K562 (cell line): ENCODE data around the gene FADS1. TPM values are rescaled to one million over a fixed set of nuclear protein-coding genes. Genes with fewer than 3 reads are reported as not detected.

ENCODE experiments used
- ARNT ChIP-seq, 2 experiments: fragments of 450-650 bp; IDR thresholded peaks; 2 replicates each; pipeline ENCODE4 v1.6.1; 2016; ENCODE audit warnings: mild to moderate bottlenecking in 1 of 2
- ATF4 ChIP-seq: fragments of 450-650 bp; formaldehyde crosslinking; IDR thresholded peaks from 2 replicates; pipeline ENCODE4 v1.4.0; 2022; ENCODE audit warnings: mild to moderate bottlenecking, moderate library complexity
- ATF6 ChIP-seq: sonication (generic); formaldehyde crosslinking; IDR thresholded peaks from 2 replicates; pipeline ENCODE4 v1.4.0; 2020; ENCODE audit warnings: mild to moderate bottlenecking, missing genetic modification reagents
- ETV1 ChIP-seq: fragments of 450-650 bp; conservative IDR thresholded peaks from 2 replicates; pipeline ENCODE4 v1.6.1; 2016; ENCODE audit warnings: missing genetic modification characterization, control low read depth, low read depth, missing compliant biosample characterization
- HNRNPH1 ChIP-seq: fragments of 200-400 bp; formaldehyde crosslinking; optimal IDR thresholded peaks from 2 replicates; pipeline ENCODE3; 2017; ENCODE audit warnings: low read depth, mild to moderate bottlenecking, low read length, moderate library complexity
- HNRNPL ChIP-seq: fragments of 200-400 bp; formaldehyde crosslinking; IDR thresholded peaks from 2 replicates; pipeline ENCODE4 v1.6.1; 2017; ENCODE audit warnings: low read depth, mild to moderate bottlenecking, low read length
- ILK ChIP-seq: fragments of 450-650 bp; IDR thresholded peaks from 2 replicates; pipeline ENCODE4 v1.6.1; 2016; ENCODE audit warnings: missing genetic modification characterization, low read depth, mild to moderate bottlenecking, missing compliant biosample characterization, moderate library complexity, borderline replicate concordance
- KDM5B ChIP-seq: fragments of 200-600 bp; sonication (generic); IDR thresholded peaks from 2 replicates; pipeline ENCODE4 v1.6.1; 2012; ENCODE audit warnings: low read depth, mild to moderate bottlenecking, moderate library complexity, low read length, control low read depth, inconsistent platforms; ENCODE audit not compliant: insufficient replicate concordance
- MEF2D ChIP-seq: conservative IDR thresholded peaks from 2 replicates; pipeline ENCODE4 v1.6.1; 2016; ENCODE audit warnings: low read depth, missing genetic modification characterization, missing compliant biosample characterization
- MTF1 ChIP-seq: fragments of 250-450 bp; sonication (Bioruptor Pico); IDR thresholded peaks from 2 replicates; pipeline ENCODE4 v1.9.0; 2021; ENCODE audit warnings: moderate library complexity, mild to moderate bottlenecking, inconsistent platforms, borderline replicate concordance
- NFIC ChIP-seq: fragments of 450-650 bp; IDR thresholded peaks from 2 replicates; pipeline ENCODE4 v1.6.1; 2017; ENCODE audit warnings: mild to moderate bottlenecking, inconsistent platforms
- PKNOX1 ChIP-seq: fragments of 450-650 bp; IDR thresholded peaks from 2 replicates; pipeline ENCODE4 v1.6.1; 2016
- RBM17 ChIP-seq: fragments of 200-400 bp; formaldehyde crosslinking; IDR thresholded peaks from 2 replicates; pipeline ENCODE4 v1.6.1; 2017; ENCODE audit warnings: low read depth, mild to moderate bottlenecking, low read length, borderline replicate concordance
- SMARCC2 ChIP-seq: fragments of 450-650 bp; IDR thresholded peaks from 2 replicates; pipeline ENCODE4 v1.6.1; 2017; ENCODE audit warnings: antibody characterized with exemption, moderate library complexity, mild to moderate bottlenecking, low read depth
- TARDBP ChIP-seq: fragments of 450-650 bp; IDR thresholded peaks from 2 replicates; pipeline ENCODE4 v1.6.1; 2016
- TCF7 ChIP-seq: sonication (generic); IDR thresholded peaks from 2 replicates; pipeline ENCODE4 v1.6.1; 2016; ENCODE audit warnings: antibody characterized with exemption, borderline replicate concordance
- TFAM ChIP-seq: fragments of 250-450 bp; sonication (Bioruptor Pico); conservative IDR thresholded peaks from 2 replicates; pipeline ENCODE4 v1.5.0; 2021; ENCODE audit warnings: mild to moderate bottlenecking, moderate library complexity
- THRAP3 ChIP-seq: fragments of 450-650 bp; IDR thresholded peaks from 2 replicates; pipeline ENCODE4 v1.6.1; 2016; ENCODE audit warnings: mild to moderate bottlenecking, inconsistent platforms, borderline replicate concordance
- VEZF1 ChIP-seq: fragments of 200-800 bp; sonication (Bioruptor generic); IDR thresholded peaks from 2 replicates; pipeline ENCODE4 v1.6.1; 2017; ENCODE audit warnings: missing genetic modification characterization, missing compliant biosample characterization
- XRCC3 ChIP-seq: fragments of 450-650 bp; IDR thresholded peaks from 2 replicates; pipeline ENCODE4 v1.6.1; 2017; ENCODE audit warnings: mild to moderate bottlenecking, moderate library complexity
- XRCC4 ChIP-seq: IDR thresholded peaks from one replicate; pipeline ENCODE4 v1.6.1; 2011; ENCODE audit not compliant: insufficient read depth, insufficient read length; ENCODE audit errors: extremely low read depth
- ZBTB17 ChIP-seq: fragments of 450-650 bp; formaldehyde crosslinking; IDR thresholded peaks from 2 replicates; pipeline ENCODE4 v1.4.0; 2020; ENCODE audit warnings: mild to moderate bottlenecking
- ZNF140 ChIP-seq: fragments of 250-450 bp; sonication (Bioruptor Pico); IDR thresholded peaks from 2 replicates; pipeline ENCODE4 v1.8.0; 2021; ENCODE audit warnings: moderate library complexity, mild to moderate bottlenecking, inconsistent platforms
- polyA plus RNA-seq, 8 experiments: library from polyadenylated mRNA; depleted of rRNA in 4 of 8; stranded (reverse) in 5 of 8; unstranded in 3 of 8; fragments of >200 nt; fragmentation: Nextera tagmentation in 2 of 8; fragmentation: Illumina TruSeq in 1 of 8; extraction: Ambion mirVana in 2 of 8; extraction: Trizol in 1 of 8; gene quantifications; 2 replicates each; pipeline versions ENCODE4 v1.2.1 to v1.2.3, GENCODE V29; 2011 to 2014; ENCODE audit warnings: inconsistent platforms in 1 of 8, missing spikeins in 1 of 8
- total RNA-seq, 7 experiments: library from RNA; depleted of rRNA in 6 of 7; stranded (reverse); fragments of >200 nt in 6 of 7; fragmentation: Illumina TruSeq in 2 of 7; extraction: Trizol in 2 of 7; gene quantifications; 2 replicates each; pipeline versions ENCODE4 v1.2.1 to v1.2.3, GENCODE V29; 2011 to 2021; ENCODE audit warnings: low replicate concordance in 1 of 7

FADS1 gene
- total and polyA plus RNA-seq, 9 of the 15 experiments (the other 6 are each of a cell fraction or from before 2014, with no cell fraction given), result 110 to 864 (median 364) TPM

GRCh38 chr11:61814958-61815789 lies 1.6 kb downstream of the FADS1 start (continued):
- no peak for TF ChIP-seq XRCC4
- TF ChIP-seq XRCC3, result no peak
- TF ChIP-seq PKNOX1, result peak; percentile 52
- no peak for TF ChIP-seq HNRNPL
- 0 out of 2 replicates have a peak, but pooled peaks have one; percentile 5 for TF ChIP-seq TCF7
- TF ChIP-seq MTF1 (CRISPR knock-in tag), result 0 out of 2 replicates have a peak, but pooled peaks have one; percentile 2
- TF ChIP-seq THRAP3, result 0 out of 2 replicates have a peak, but pooled peaks have one; percentile 78
- TF ChIP-seq MEF2D (tag), result no peak; the same call in 1 of the 2 replicates
- 0 out of 2 replicates have a peak, but pooled peaks have one; percentile 23 for TF ChIP-seq ATF4 (CRISPR knock-in tag)
- peak; percentile 50; the same call in 1 of the 2 replicates for TF ChIP-seq TARDBP
- TF ChIP-seq ETV1 (tag), result no peak
- TF ChIP-seq ARNT (IDR thresholded peaks at IDR 0.05), result no peak
- TF ChIP-seq ILK (tag), result no peak
- no peak for TF ChIP-seq ZBTB17 (CRISPR knock-in tag)
- peak; percentile 73 for TF ChIP-seq VEZF1 (CRISPR knock-in tag)
- peak; percentile 43 for TF ChIP-seq NFIC
- peak; percentile 80 for TF ChIP-seq KDM5B
- no peak for TF ChIP-seq HNRNPH1
- peak; percentile 72 for TF ChIP-seq ATF6 (CRISPR knock-in tag)
- no peak for TF ChIP-seq RBM17
- no peak for TF ChIP-seq SMARCC2
- TF ChIP-seq ZNF140, result no peak
- no peak for TF ChIP-seq TFAM
